Measurements from ENCODE around the gene GMFB.
"Not testable (repeated sequence)": the region's sequence is repeated elsewhere in the genome, so short reads cannot be mapped to it uniquely, and the experiment has no call there.

Gene GMFB

DNA sequence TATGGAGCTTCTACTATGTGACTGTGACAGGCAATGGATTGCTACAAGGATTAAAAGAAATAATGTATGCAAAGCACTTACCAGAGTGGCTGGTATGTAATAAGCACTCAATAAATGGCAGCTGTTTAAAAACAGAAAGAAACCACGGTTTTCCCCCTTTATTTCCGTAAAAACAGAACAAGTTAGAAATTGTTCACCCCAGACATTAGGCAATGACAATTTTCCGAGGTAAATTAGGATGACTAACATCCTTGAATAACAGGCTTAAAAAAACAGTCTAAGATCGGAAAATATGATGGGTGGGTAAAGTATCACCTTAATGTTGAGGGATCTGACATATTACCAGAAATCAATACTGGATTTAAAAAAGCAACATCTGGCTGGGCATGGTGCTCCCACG, 26.7 kb downstream of the GMFB start:
- no peak for DNase-seq (ENCODE audit: low spot score)
- TF ChIP-seq, protein P1, sequence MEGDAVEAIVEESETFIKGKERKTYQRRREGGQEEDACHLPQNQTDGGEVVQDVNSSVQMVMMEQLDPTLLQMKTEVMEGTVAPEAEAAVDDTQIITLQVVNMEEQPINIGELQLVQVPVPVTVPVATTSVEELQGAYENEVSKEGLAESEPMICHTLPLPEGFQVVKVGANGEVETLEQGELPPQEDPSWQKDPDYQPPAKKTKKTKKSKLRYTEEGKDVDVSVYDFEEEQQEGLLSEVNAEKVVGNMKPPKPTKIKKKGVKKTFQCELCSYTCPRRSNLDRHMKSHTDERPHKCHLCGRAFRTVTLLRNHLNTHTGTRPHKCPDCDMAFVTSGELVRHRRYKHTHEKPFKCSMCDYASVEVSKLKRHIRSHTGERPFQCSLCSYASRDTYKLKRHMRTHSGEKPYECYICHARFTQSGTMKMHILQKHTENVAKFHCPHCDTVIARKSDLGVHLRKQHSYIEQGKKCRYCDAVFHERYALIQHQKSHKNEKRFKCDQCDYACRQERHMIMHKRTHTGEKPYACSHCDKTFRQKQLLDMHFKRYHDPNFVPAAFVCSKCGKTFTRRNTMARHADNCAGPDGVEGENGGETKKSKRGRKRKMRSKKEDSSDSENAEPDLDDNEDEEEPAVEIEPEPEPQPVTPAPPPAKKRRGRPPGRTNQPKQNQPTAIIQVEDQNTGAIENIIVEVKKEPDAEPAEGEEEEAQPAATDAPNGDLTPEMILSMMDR (IDR thresholded peaks at IDR 0.05; ENCODE audit: extremely low read depth, missing control alignments) = no peak

DNA sequence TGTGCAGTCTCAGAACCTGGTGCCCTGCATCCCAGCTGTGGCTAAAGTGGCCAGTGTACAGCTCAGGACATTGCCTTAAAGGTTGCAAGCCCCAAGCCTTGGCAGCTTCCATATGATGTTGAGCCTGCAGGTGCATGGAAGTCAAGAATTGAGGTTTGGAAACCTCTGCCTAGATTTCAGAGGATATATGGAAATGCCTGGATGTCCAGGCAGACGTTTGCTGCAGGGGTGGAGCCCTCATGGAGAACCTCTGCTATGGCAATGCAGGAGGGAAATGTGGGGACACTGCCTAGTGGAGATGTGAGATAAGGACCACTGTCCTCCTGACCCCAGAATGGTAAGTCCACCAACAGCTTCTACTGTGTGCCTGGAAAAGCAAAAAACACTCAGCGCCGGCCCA, 29.7 kb downstream of the GMFB start:
- DNase-seq (ENCODE audit: low spot score) = no peak
- TF ChIP-seq, protein P1 (IDR thresholded peaks at IDR 0.05; ENCODE audit: extremely low read depth, missing control alignments) = no peak

DNA sequence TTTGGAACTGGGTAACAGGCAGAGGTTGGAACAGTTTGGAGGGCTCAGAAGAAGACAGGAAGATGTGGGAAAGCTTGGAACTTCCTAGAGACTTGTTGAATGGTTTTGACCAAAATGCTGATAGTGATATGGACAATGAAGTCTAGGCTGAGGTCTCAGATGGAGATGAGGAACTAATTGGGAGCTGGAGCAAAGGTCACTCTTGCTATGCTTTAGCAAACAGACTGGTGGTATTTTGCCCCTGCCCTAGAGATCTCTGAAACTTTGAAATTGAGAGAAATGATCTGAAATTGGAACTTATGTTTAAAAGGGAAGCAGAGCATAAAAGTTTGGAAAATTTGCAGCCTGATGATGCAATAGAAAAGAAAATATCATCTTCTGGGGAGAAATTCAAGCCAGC, 30.2 kb downstream of the GMFB start:
- DNase-seq (ENCODE audit: low spot score) = not testable (repeated sequence)

DNA sequence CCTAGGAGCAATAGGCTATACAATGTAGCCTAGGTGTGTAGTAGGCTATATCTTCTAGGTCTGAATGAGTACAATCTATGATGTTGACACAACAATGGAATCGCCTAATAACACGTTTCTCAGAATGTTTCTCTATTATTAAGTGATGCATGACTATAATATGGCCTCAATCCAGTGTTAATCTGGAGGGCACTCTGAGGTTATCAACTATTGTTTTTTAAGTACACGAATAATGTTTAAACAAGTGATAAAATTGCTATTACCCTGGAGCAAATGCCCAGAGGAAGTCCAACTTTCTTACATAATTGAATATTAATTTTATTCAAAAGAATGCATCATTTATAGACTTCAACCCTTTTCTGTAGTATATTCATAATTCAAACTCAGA, 31.2 kb downstream of the GMFB start:
- TF ChIP-seq, protein P1 (IDR thresholded peaks at IDR 0.05; ENCODE audit: extremely low read depth, missing control alignments) = no peak
- no peak for DNase-seq (ENCODE audit: low spot score)

DNA sequence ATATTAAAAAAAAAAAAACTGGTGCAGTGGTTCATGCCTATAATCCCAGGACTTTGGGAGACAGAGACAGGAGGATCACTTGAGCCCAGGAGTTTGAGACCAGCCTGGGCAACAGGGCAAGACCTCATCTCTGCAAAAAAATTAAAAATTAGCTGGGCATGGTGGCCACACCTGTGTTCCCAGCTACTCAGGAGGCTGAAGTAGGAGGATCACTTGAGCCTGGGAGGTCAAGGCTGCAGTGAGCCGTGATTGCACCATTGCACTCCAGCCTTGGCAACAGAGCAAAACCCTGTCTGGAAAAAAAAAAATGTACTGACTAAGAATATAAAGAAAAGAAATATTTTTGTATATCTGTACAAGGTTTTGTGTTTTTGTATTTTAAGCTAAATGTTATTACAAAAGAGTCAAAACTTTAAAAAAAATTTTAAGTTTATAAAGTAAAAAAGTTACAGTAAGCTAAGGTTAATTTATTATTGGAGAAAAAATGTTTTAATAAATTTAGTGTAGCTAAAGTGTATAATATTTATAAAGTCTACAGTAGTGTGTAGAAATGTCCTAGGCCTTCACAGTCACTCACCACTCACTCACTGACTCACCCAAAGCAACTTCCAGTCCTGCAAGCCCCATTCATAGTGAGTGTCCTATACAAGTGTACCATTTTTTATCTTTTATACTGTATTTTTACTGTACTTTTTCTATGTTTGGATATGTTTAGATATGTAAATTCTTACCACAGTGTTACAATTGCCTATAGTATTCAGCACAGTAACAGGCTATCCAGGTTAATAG, 31.8 kb downstream of the GMFB start:
- not testable (repeated sequence) for DNase-seq (ENCODE audit: low spot score)

DNA sequence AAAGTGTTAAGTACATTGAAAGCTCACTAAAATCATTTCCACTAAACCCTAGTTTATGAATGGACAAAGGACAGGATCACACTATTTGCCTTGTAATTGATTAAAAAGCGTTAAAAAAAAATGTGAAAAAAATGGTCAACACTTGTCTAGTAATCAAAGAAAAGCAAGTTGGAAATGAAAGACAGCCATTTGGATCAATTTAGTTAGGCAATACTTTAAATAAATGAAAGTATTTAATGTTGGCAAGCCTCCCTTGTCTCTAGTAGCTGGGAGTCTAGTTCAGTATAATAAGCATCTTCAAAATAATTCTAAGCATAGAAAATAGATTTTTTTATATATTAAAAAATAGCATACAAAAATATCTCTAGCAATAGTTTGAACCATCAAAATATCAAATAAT, 33.4 kb downstream of the GMFB start:
- TF ChIP-seq, protein P1 (IDR thresholded peaks at IDR 0.05; ENCODE audit: extremely low read depth, missing control alignments) = no peak

DNA sequence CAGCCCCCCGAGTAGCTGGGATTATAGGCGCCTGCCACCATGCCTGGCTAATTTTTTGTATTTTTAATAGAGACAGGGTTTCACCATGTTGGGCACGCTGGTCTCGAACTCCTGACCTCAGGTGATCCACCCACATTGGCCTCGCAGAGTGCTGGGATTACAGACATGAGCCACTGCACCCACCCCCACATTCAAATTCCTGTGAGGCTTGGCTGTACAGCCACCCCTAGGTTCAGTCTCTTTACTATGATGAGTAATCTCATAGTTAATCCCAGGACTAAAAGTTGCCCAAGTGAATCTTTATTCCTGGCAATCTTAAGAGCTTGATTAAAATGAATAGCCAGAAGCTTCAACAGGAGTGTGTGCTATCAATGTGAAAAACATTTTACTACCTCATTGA, 34.8 kb downstream of the GMFB start:
- not testable (repeated sequence) for DNase-seq (ENCODE audit: low spot score)

More for the DNA sequence above, 33.4 kb downstream of the GMFB start:
- DNase-seq (ENCODE audit: low spot score) = no peak

DNA sequence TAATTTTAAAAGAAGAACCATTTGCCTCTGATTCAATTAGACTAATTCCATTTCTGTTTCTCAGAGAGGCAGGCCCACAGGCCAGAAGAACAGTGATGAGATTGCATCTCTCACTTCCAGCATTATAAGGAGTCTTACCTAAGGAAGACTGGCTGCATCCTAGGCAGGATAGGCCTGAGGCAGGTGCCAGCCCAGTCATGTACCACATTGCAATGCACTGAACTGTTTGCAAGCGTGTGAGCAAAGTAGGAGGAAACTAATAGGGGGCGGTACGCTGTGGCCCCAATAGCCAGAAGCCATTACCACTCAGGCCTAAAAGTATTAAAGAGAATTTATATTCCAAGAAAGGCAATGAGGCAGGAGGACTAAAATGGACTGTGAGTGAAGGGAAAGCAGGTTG, 35.5 kb downstream of the GMFB start:
- DNase-seq (ENCODE audit: low spot score) = no peak
- TF ChIP-seq, protein P1 (IDR thresholded peaks at IDR 0.05; ENCODE audit: extremely low read depth, missing control alignments) = no peak

DNA sequence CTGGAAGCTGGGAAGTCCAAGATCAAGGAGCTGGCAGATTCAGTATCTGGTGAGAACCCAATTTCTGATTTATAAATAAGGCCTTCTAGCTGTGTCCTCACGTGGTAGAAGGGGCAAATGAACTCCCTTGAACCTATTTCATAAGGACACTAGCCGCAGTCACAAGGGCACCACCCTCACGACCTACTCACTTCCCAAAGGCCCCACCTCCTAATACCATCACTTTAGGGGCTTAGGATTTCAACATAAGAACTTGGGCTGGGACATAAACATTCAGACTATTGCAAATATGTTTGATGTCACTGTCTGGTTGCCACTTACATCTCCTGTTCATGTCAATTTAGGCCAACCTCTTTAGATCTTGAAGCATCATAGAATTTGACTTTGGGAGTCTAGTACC, 36.8 kb downstream of the GMFB start:
- TF ChIP-seq, protein P1 (IDR thresholded peaks at IDR 0.05; ENCODE audit: extremely low read depth, missing control alignments) = no peak
- DNase-seq (ENCODE audit: low spot score) = no peak

Measured in GM20000 (cell line).